Activated CD4-positive, alpha-beta T cell treated with anti-CD3 and anti-CD28 coated beads, Interleukin-2, amount 10 ng/mL, durations not matched to agents 7 days and 5 days (primary cell): ENCODE measurements around the gene PPCS. TPM values are rescaled to one million over a fixed set of nuclear protein-coding genes. Genes with fewer than 3 reads are reported as not detected.

ENCODE experiments used
- CTCF ChIA-PET: fragments of 350-600 bp; sonication (Branson Sonifier 250); formaldehyde crosslinking; loops from one replicate; lab custom pipeline; 2021; ENCODE audit warnings: antibody characterized with exemption; lab: Charles Lee
- POLR2A ChIA-PET: fragments of 350-600 bp; sonication (Branson Sonifier 250); formaldehyde crosslinking; loops from one replicate; lab custom pipeline; 2021; ENCODE audit warnings: antibody characterized with exemption; lab: Charles Lee
- DNase-seq: peaks from one replicate; pipeline ENCODE4 v3.0.0-alpha.2; 2020
- H3K27ac Mint-ChIP-seq: one replicate; pipeline ENCODE4 v1.8.0; 2021; ENCODE audit warnings: mild to moderate bottlenecking, moderate library complexity, mixed read lengths
- H3K27me3 Mint-ChIP-seq: one replicate; pipeline ENCODE4 v1.8.0; 2021; ENCODE audit warnings: mixed read lengths
- H3K36me3 Mint-ChIP-seq: one replicate; pipeline ENCODE4 v1.8.0; 2021; ENCODE audit warnings: low read depth, mixed read lengths
- H3K4me1 Mint-ChIP-seq: one replicate; pipeline ENCODE4 v1.8.0; 2021; ENCODE audit warnings: mixed read lengths
- H3K4me3 Mint-ChIP-seq: one replicate; pipeline ENCODE4 v1.8.0; 2021; ENCODE audit warnings: mild to moderate bottlenecking, moderate library complexity, mixed read lengths
- H3K9me3 Mint-ChIP-seq: one replicate; pipeline ENCODE4 v1.8.0; 2021; ENCODE audit warnings: mixed read lengths
- total RNA-seq, 2 experiments: library from RNA; stranded (reverse); gene quantifications; one replicate each; pipeline ENCODE4 v1.2.3, GENCODE V29; 2021

The PPCS gene
- total RNA-seq, 2 experiments from 2014 or later, result 38.9 to 46.5 TPM

DNA sequence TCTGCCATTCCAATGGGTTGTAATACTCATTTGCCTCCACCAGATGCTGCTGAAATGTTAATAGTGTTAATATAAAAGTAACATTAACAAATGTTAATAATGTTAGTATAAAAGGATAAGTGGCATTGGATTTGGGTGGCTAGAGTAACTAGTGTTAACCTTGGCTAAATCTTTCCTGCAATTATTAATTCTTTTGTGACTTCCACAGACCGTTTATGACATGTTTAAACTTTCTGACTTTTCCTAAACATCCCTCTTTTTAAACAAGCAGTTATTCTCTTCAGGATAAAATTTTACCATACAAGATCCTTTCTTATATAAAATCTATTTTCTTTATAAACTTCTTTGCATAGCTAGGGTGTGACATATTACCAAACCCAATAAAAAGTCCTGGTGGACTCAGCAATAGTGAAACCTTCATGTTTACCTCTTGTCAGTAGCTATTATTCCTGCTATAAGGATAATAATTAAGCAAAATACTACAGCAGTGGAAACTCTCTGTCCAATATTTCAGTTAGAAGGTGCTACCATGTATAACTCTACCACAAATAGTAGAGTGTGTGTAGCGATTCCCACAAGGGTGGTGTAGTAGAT lies 48.3 kb downstream of the PPCS start:
- Mint-ChIP-seq H3K9me3 (peaks cover 21% of the 10 kb centered on the region), H3K27ac (no peak overlapping the region), H3K27me3 (no peaks in the 10 kb centered on the region), H3K4me1 (no peaks in the 10 kb centered on the region), H3K4me3 (no peak overlapping the region), H3K36me3 (peaks cover 3% of the 10 kb centered on the region)
- no peak for DNase-seq
- POLR2A ChIA-PET, result no interaction called here
- CTCF ChIA-PET, result no interaction called here

GRCh38 chr1:42506576-42506975 lies 50.2 kb downstream of the PPCS start:
- Mint-ChIP-seq H3K4me1 (no peaks in the 10 kb centered on the region), H3K27me3 (no peaks in the 10 kb centered on the region), H3K9me3 (peaks cover 29% of the 10 kb centered on the region), H3K36me3 (peaks cover 3% of the 10 kb centered on the region), H3K27ac (no peak overlapping the region), H3K4me3 (no peak overlapping the region)
- DNase-seq, result no peak
- ChIA-PET CTCF (no interaction called here), POLR2A (no interaction called here)

Other genes with a start within 250 kb of the PPCS start
- 10 to 100 TPM; 46.5 to 56.0 TPM for gene FOXJ3, start 121.3 kb upstream of the PPCS start, total RNA-seq
- under 1 TPM; 0.44 to 0.99 TPM for gene RIMKLA, start 75.8 kb upstream of the PPCS start, total RNA-seq
- under 1 TPM; 0.56 to 0.69 TPM for gene ZMYND12, start 521 bp upstream of the PPCS start, total RNA-seq
- gene CCDC30, start 6.7 kb downstream of the PPCS start, total RNA-seq, result 1 to 10 TPM; 1.4 to 2.2 TPM
- 100 to 1,000 TPM; 109 to 116 TPM for gene PPIH, start 201.9 kb downstream of the PPCS start, total RNA-seq
- gene YBX1, start 225.9 kb downstream of the PPCS start, total RNA-seq, result 100 to 1,000 TPM; 607 to 643 TPM